HepG2 (cell line): ENCODE data around the gene SLC12A3. TPM values are rescaled to one million over a fixed set of nuclear protein-coding genes. Genes with fewer than 3 reads are reported as not detected.
"Not testable (repeated sequence)": the region's sequence is repeated elsewhere in the genome, so short reads cannot be mapped to it uniquely, and the experiment has no call there.

ENCODE experiments used
- ATAC-seq: fragments of 200-7000 bp; cut with Tn5 transposase; 3 replicates; pipeline ENCODE4 v1.9.1; 2020; ENCODE audit warnings: mild to moderate bottlenecking, moderate library complexity
- BruUV-seq: library from RNA; stranded (reverse); fragments of 400-500 nt; replicated peaks from 2 replicates; lab custom pipeline; 2021; lab: Mats Ljungman, UMichigan
- CTCF ChIA-PET: fragments of 300-600 bp; formaldehyde crosslinking; extraction: SDS; loops from one replicate; lab custom pipeline; 2021; ENCODE audit warnings: low total read pairs, inconsistent platforms, low intra/inter-chr PET ratio; lab: Yijun Ruan, JAX
- POLR2A ChIA-PET: fragments of 350-600 bp; sonication (Branson Sonifier 250); formaldehyde crosslinking; loops from one replicate; lab custom pipeline; 2020; ENCODE audit warnings: antibody characterized with exemption, inconsistent platforms; lab: Yijun Ruan, JAX
- DNase-seq: peaks from one replicate; pipeline ENCODE4 v3.0.0-alpha.2; 2015; ENCODE audit warnings: low spot score
- FAIRE-seq: peaks from 3 replicates; lab custom pipeline; 2011; peaks lifted over from hg19 to GRCh38; lab: Jason Lieb, UNC
- H2AFZ ChIP-seq: one replicate; pipeline ENCODE4 v1.6.1; 2011; ENCODE audit warnings: low read length, inconsistent platforms
- H3K27ac ChIP-seq: fragments of 300-600 bp; 3 replicates; pipeline ENCODE4 v1.8.0; 2011; ENCODE audit warnings: mixed run types, mild to moderate bottlenecking, mixed read lengths, low read length, inconsistent platforms; ENCODE audit not compliant: insufficient read depth; ENCODE audit errors: extremely low read length
- H3K27me3 ChIP-seq, 2 experiments: fragments of 200-600 bp in 1 of 2; 2 replicates in 1 of 2; 3 replicates in 1 of 2; pipeline versions ENCODE4 v1.6.0 to v1.8.0; 2011; ENCODE audit warnings: low read length in 2 of 2, mild to moderate bottlenecking in 2 of 2, moderate library complexity in 2 of 2, inconsistent platforms in 1 of 2; ENCODE audit not compliant: insufficient read depth in 2 of 2, control insufficient read depth in 1 of 2
- H3K36me3 ChIP-seq, 2 experiments: fragments of 200-600 bp in 1 of 2; replicated peaks in 1 of 2; 2 replicates in 1 of 2; 3 replicates in 1 of 2; pipeline versions ENCODE4 v1.5.1 to v1.8.0; 2011; ENCODE audit warnings: low read length in 2 of 2, inconsistent platforms in 1 of 2; ENCODE audit not compliant: insufficient read depth in 2 of 2, control insufficient read depth in 1 of 2
- H3K4me1 ChIP-seq: 2 replicates; pipeline ENCODE4 v1.5.1; 2012; ENCODE audit warnings: low read length, inconsistent platforms; ENCODE audit not compliant: insufficient read depth
- H3K4me2 ChIP-seq: 2 replicates; pipeline ENCODE4 v1.6.0; 2011; ENCODE audit warnings: low read depth, low read length, inconsistent platforms
- H3K4me3 ChIP-seq, 3 experiments: fragments of 200-600 bp in 1 of 3; sonication (generic), shearing (Covaris generic) in 1 of 3; replicated peaks in 1 of 3; 2 replicates each; pipeline ENCODE4 v1.5.1; 2011 to 2016; ENCODE audit warnings: low read length in 3 of 3, inconsistent platforms in 2 of 3, low read depth in 2 of 3, mild to moderate bottlenecking in 2 of 3, control low read depth in 1 of 3, mixed read lengths in 1 of 3; ENCODE audit not compliant: insufficient read depth in 1 of 3
- H3K79me2 ChIP-seq: one replicate; pipeline ENCODE4 v1.6.1; 2011; ENCODE audit warnings: low read length, inconsistent platforms; ENCODE audit not compliant: insufficient read depth
- H3K9ac ChIP-seq: 2 replicates; pipeline ENCODE4 v1.6.0; 2011; ENCODE audit warnings: mild to moderate bottlenecking, low read depth, low read length, inconsistent platforms; ENCODE audit not compliant: insufficient read depth
- H3K9me3 ChIP-seq: 2 replicates; pipeline ENCODE4 v1.5.1; 2012; ENCODE audit warnings: mild to moderate bottlenecking, low read length
- H4K20me1 ChIP-seq: 2 replicates; pipeline ENCODE4 v1.6.0; 2011; ENCODE audit warnings: inconsistent platforms, mild to moderate bottlenecking, low read length, moderate library complexity; ENCODE audit not compliant: insufficient read depth
- BHLHE40 ChIP-seq: IDR thresholded peaks from 2 replicates; pipeline ENCODE4 v1.6.1; 2011; ENCODE audit warnings: low read length, improper control_type of control experiment
- CREM ChIP-seq, 2 experiments: sonication (generic) in 1 of 2; formaldehyde crosslinking in 1 of 2; IDR thresholded peaks; 2 replicates each; pipeline versions ENCODE4 v1.4.0 to v1.6.1; 2016 to 2020; ENCODE audit warnings: antibody characterized with exemption in 1 of 2, mild to moderate bottlenecking in 1 of 2, missing genetic modification reagents in 1 of 2
- MAZ ChIP-seq, 2 experiments: sonication (generic) in 1 of 2; formaldehyde crosslinking in 1 of 2; IDR thresholded peaks; 2 replicates each; pipeline versions ENCODE4 v1.5.0 to v1.6.1; 2012 to 2020; ENCODE audit warnings: low read depth in 2 of 2, mild to moderate bottlenecking in 2 of 2, borderline replicate concordance in 1 of 2, improper control_type of control experiment in 1 of 2, low read length in 1 of 2, missing genetic modification reagents in 1 of 2, moderate library complexity in 1 of 2
- SAP130 ChIP-seq: IDR thresholded peaks from 2 replicates; pipeline ENCODE4 v1.6.1; 2016; ENCODE audit warnings: low read depth
- ZC3H4 ChIP-seq: sonication (generic); formaldehyde crosslinking; IDR thresholded peaks from 2 replicates; pipeline ENCODE4 v1.4.0; 2020; ENCODE audit warnings: missing genetic modification reagents, borderline replicate concordance
- ZFP62 ChIP-seq: sonication (generic); formaldehyde crosslinking; IDR thresholded peaks from 2 replicates; pipeline ENCODE4 v1.4.0; 2020; ENCODE audit warnings: missing genetic modification reagents
- WGBS: methylation state at CpG from one replicate; pipeline ENCODE4 v1.1.6; 2017; ENCODE audit warnings: low lambda C conversion rate; 5-methylcytosine and 5-hydroxymethylcytosine counted together
- in situ Hi-C: cut with HindIII; loops from 2 replicates; pipeline ENCODE4 v1.10.0; 2017; ENCODE audit warnings: low pct_unique_long_range_greater_than_20kb; ENCODE audit not compliant: extremely low pct_ligation_motif_present
- intact Hi-C: fragments of 100-400 bp; cut with micrococcal nuclease; formaldehyde crosslinking; loops from one replicate; pipeline ENCODE4 v1.10.0; 2022; ENCODE audit not compliant: unreplicated experiment
- polyA plus RNA-seq, 8 experiments: library from polyadenylated mRNA; depleted of rRNA in 3 of 8; stranded (reverse) in 7 of 8; unstranded in 1 of 8; fragments of >200 nt; fragmentation: Illumina TruSeq in 4 of 8; extraction: Trizol in 4 of 8; gene quantifications; 2 replicates each; pipeline versions ENCODE4 v1.2.1 to v1.2.3, GENCODE V29; 2011 to 2016; ENCODE audit warnings: low read depth in 4 of 8, missing spikeins in 1 of 8, mixed read lengths in 1 of 8; ENCODE audit not compliant: insufficient read depth in 1 of 8
- total RNA-seq, 5 experiments: library from RNA; depleted of rRNA; stranded (reverse); fragments of >200 nt; fragmentation: Illumina TruSeq; extraction: Trizol; gene quantifications; 2 replicates each; pipeline ENCODE4 v1.2.3, GENCODE V29; 2016; ENCODE audit warnings: low read depth in 1 of 5
- TF ChIP-seq, protein P1 (sequence below), 2 experiments: sonication (generic) in 1 of 2; formaldehyde crosslinking in 1 of 2; IDR thresholded peaks; 2 replicates each; pipeline versions ENCODE4 v1.4.0 to v1.6.1; 2018 to 2020; ENCODE audit warnings: missing genetic modification reagents in 2 of 2, borderline replicate concordance in 1 of 2, low read depth in 1 of 2, mild to moderate bottlenecking in 1 of 2, missing biosample characterization in 1 of 2
- TF ChIP-seq, protein P2 (sequence below): sonication (generic); formaldehyde crosslinking; IDR thresholded peaks from 2 replicates; pipeline ENCODE4 v1.5.1; 2020; ENCODE audit warnings: mild to moderate bottlenecking, missing genetic modification reagents, borderline replicate concordance

SLC12A3 gene
- total and polyA plus RNA-seq, 2 of the 13 experiments (the other 11 are each of a cell fraction or from before 2014, with no cell fraction given) = 6.2 TPM; not detected in 1

DNA sequence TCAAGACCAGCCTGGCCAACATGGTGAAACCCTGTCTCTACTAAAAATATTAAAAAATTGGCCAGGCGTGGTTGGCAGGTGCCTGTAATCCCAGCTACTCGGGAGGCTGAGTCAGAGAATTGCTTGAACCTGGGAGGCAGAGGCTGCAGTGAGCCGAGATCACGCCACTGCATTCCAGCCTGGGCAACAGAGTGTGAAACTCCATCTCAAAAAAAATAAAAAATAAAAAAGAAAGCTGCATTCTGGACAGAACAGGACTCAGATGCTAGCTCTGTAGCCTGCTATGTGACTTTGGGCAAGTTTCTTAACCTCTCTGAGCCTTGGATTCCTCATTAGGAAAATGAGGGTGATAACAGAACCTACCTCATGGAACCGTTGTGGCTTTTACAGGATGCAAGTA lies 3.8 kb downstream of the SLC12A3 start:
- not testable (repeated sequence) for H3K36me3 ChIP-seq, H3K9me3 ChIP-seq, H3K27me3 ChIP-seq, ATAC-seq, H3K9ac ChIP-seq, H3K79me2 ChIP-seq, H2AFZ ChIP-seq, H3K27ac ChIP-seq, H3K4me2 ChIP-seq, BruUV-seq, DNase-seq, H4K20me1 ChIP-seq, H3K4me3 ChIP-seq, FAIRE-seq
- ChIA-PET POLR2A (interaction anchor here (1.6 to 2.4 kb wide), 2 partner anchors 54 to 63 kb away, joined by 3 to 11 read pairs; partner anchors contain the start of gene HERPUD1), CTCF (interaction anchor here (0.7 to 2.4 kb wide), 3 partner anchors 12 to 80 kb away, joined by 3 to 27 read pairs (median 6); no protein-coding TSS in a partner anchor)
- peaks cover 45% of the 10 kb centered on the region for H3K4me1 ChIP-seq
- WGBS = 77% methylated on average over 5 of the region's 5 CpGs
- intact Hi-C loops = loop anchor here (1.0 to 10.0 kb wide), 2 partner anchors 75 to 264 kb away; partner anchors contain the start of gene MT2A
- TF ChIP-seq, protein P1, sequence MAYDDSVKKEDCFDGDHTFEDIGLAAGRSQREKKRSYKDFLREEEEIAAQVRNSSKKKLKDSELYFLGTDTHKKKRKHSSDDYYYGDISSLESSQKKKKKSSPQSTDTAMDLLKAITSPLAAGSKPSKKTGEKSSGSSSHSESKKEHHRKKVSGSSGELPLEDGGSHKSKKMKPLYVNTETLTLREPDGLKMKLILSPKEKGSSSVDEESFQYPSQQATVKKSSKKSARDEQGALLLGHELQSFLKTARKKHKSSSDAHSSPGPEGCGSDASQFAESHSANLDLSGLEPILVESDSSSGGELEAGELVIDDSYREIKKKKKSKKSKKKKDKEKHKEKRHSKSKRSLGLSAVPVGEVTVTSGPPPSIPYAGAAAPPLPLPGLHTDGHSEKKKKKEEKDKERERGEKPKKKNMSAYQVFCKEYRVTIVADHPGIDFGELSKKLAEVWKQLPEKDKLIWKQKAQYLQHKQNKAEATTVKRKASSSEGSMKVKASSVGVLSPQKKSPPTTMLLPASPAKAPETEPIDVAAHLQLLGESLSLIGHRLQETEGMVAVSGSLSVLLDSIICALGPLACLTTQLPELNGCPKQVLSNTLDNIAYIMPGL (CRISPR knock-in tag; IDR thresholded peaks at IDR 0.05; ENCODE audit: borderline replicate concordance in 1 of 2, low read depth in 1 of 2) = 0 out of 4 replicates have a peak, but pooled peaks of 1 of the 2 experiments have one; percentile 7
- in situ Hi-C loops = loop anchor here (5.0 kb wide), 2 partner anchors 76 to 84 kb away; no protein-coding TSS in a partner anchor

DNA sequence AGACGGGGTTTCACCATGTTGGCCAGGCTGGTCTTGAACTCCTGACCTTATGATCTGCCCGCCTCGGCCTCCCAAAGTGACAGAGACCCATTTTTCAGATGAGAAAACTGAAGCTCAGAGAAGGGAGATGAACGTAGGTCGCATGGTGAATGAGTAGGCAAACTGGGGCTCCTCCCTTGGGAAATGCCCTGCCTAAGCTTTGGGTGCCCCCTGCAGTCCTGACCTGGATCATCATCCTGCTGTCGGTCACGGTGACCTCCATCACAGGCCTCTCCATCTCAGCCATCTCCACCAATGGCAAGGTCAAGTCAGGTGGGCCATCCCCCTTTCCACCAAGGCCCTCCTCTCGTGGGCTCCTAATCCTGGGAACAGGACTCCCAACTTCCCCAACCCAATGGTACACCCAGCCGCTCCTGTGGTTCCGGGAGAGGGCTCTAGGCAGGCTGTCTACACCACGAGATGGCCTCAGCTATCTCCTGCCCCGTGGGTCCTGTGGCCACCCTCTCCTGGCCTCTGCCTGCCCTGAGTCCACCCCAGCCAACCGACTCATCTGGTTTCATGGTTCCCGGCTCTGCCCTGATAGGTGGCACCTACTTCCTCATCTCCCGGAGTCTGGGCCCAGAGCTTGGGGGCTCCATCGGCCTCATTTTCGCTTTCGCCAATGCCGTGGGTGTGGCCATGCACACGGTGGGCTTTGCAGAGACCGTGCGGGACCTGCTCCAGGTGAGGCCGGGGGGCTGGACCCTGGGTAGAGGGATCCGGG lies 4.7 kb downstream of the SLC12A3 start:
- peak; percentile 93 for FAIRE-seq
- no TSS peak for BruUV-seq
- H3K27me3 ChIP-seq = no peaks in the 10 kb centered on the region
- no peaks in the 10 kb centered on the region for H3K79me2 ChIP-seq
- no peaks in the 10 kb centered on the region for H3K9me3 ChIP-seq
- WGBS = 48% methylated on average over 24 of the region's 24 CpGs
- no peak overlapping the region for H3K9ac ChIP-seq
- ChIA-PET POLR2A (interaction anchor here (0.8 to 2.4 kb wide), 2 partner anchors 62 to 76 kb away, joined by 4 to 11 read pairs; partner anchors contain the start of gene HERPUD1), CTCF (interaction anchor here (0.7 to 2.0 kb wide), 3 partner anchors 76 to 79 kb away, joined by 3 to 27 read pairs (median 5); no protein-coding TSS in a partner anchor)
- no peak overlapping the region for H2AFZ ChIP-seq
- no peak overlapping the region; a peak in 1 of 6 replicates for H3K4me3 ChIP-seq
- intact Hi-C loops = loop anchor here (1.0 to 10.0 kb wide), 3 partner anchors 63 to 265 kb away; partner anchors contain the start of genes HERPUD1 and MT2A
- DNase-seq = peak; percentile 77
- no peak overlapping the region for H3K27ac ChIP-seq
- peak; percentile 81 for ATAC-seq
- in situ Hi-C loops = loop anchor here (5.0 kb wide), 2 partner anchors 77 to 83 kb away; no protein-coding TSS in a partner anchor
- no peaks in the 10 kb centered on the region for H3K36me3 ChIP-seq
- H3K4me1 ChIP-seq = peaks cover 41% of the 10 kb centered on the region
- no peaks in the 10 kb centered on the region for H4K20me1 ChIP-seq
- no peak overlapping the region for H3K4me2 ChIP-seq
- TF ChIP-seq BHLHE40 (no peak), CREM (IDR thresholded peaks at IDR 0.05) (no peak), CREM (CRISPR knock-in tag; IDR thresholded peaks at IDR 0.05) (no peak), ZC3H4 (CRISPR knock-in tag) (no peak), MAZ (IDR thresholded peaks at IDR 0.05; ENCODE audit: borderline replicate concordance, low read depth, low read length) (no peak), MAZ (CRISPR knock-in tag; IDR thresholded peaks at IDR 0.05; ENCODE audit: low read depth) (0 out of 2 replicates have a peak, but pooled peaks have one; percentile 51), SAP130 (peak; percentile 43; the same call in 1 of the 2 replicates), ZFP62 (CRISPR knock-in tag) (no peak)
- TF ChIP-seq, protein P2, sequence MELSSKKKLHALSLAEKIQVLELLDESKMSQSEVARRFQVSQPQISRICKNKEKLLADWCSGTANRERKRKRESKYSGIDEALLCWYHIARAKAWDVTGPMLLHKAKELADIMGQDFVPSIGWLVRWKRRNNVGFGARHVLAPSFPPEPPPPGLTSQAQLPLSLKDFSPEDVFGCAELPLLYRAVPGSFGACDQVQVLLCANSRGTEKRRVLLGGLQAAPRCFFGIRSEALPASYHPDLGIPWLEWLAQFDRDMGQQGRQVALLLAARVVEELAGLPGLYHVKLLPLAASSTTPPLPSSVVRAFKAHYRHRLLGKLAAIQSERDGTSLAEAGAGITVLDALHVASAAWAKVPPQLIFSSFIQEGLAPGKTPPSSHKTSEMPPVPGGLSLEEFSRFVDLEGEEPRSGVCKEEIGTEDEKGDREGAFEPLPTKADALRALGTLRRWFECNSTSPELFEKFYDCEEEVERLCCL (CRISPR knock-in tag) = no peak
